Thoracic aorta (tissue), 2 donors: ENCODE data around the gene PUS1. TPM values are rescaled to one million over a fixed set of nuclear protein-coding genes. Genes with fewer than 3 reads are reported as not detected.

ENCODE experiments used
- ATAC-seq: fragments of 150-250 bp; one replicate; pipeline ENCODE4 v1.8.0; 2017; ENCODE audit warnings: low read depth; ENCODE audit not compliant: insufficient number of reproducible peaks, low FRiP score
- DNase-seq: peaks from one replicate; pipeline ENCODE4 v3.0.0-alpha.2; 2020; ENCODE audit warnings: low spot score
- H3K27ac ChIP-seq, 2 donors: fragments of 200-600 bp; sonication (generic); 1 replicate in 1 of 2; 2 replicates in 1 of 2; pipeline ENCODE4 v1.5.1; 2016; ENCODE audit warnings: mild to moderate bottlenecking in 2 of 2, moderate library complexity in 2 of 2
- H3K27me3 ChIP-seq: fragments of 200-600 bp; sonication (generic); replicated peaks from 2 replicates; pipeline ENCODE4 v1.6.0; 2016; ENCODE audit warnings: mild to moderate bottlenecking; ENCODE audit not compliant: insufficient read depth
- H3K36me3 ChIP-seq: fragments of 200-600 bp; sonication (generic); one replicate; pipeline ENCODE4 v1.5.1; 2016
- H3K4me1 ChIP-seq, 2 donors: fragments of 200-600 bp; sonication (generic); 1 replicate in 1 of 2; 2 replicates in 1 of 2; pipeline versions ENCODE4 v1.5.1 to v1.6.0; 2016; ENCODE audit warnings: low read depth in 2 of 2, mild to moderate bottlenecking in 1 of 2; ENCODE audit not compliant: control insufficient read depth in 1 of 2
- H3K4me3 ChIP-seq: fragments of 200-600 bp; sonication (generic); 2 replicates; pipeline ENCODE4 v1.5.1; 2016; ENCODE audit warnings: mild to moderate bottlenecking
- H3K9me3 ChIP-seq: fragments of 200-600 bp; sonication (generic); 2 replicates; pipeline ENCODE4 v1.5.1; 2016
- total RNA-seq, 2 donors: library from RNA; depleted of rRNA; stranded (reverse); fragments of >200 nt; gene quantifications; one replicate each; pipeline versions ENCODE4 v1.1.0 to v1.2.3, GENCODE V29; 2016
- TF ChIP-seq, protein P1 (sequence below): fragments of 200-600 bp; sonication (generic); IDR thresholded peaks from one replicate; pipeline ENCODE4 v1.5.1; 2019; ENCODE audit warnings: antibody characterized with exemption

The PUS1 gene
- total RNA-seq, 2 donors from 2014 or later, result 5.8 to 31.7 TPM

DNA sequence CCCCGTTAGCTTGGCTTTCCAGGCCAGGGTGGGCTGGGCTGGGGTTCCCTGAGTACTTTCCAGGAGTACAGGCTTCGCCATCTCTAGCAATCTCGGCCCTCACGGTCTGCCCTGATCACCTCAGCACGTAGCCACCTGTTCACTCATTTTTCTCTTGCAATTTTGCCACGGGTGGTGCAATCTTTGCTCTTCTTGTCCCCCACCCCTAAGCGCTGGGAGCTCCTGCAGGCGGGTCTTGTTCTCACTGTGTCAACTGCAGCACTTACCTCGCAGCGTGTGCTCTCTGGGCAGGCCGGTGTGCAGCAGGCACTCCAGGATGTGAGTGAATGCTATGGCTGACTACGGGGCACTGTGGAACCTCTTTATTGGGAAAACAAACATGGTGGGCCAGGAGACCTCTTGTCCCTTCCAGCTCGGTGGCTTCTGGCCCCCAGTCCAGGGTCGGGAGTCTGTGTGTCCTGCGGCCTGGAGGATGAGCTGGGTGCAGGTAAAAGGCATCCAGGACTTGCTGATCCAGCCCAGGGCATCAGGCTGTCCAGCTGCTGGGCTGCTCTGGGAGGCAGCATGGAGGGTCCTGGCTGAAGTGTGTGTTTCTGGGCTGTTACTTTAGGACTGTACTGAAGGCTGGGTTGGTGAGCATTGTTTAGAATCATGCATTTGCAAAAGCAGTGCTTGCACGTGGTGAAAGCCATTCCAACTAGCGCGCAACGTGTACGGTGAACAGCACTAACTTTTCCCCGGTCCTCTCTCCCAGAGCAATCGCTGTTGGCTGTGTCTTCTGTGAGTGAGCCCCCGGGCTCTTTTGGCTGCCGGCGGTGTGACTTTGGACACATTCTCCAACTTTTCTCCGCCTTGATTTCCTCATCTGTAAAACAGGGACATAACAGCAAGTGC, 36.1 kb upstream of the PUS1 start:
- Histone ChIP-seq H3K4me3 (no peak overlapping the region), H3K36me3 (no peaks in the 10 kb centered on the region), H3K9me3 (no peaks in the 10 kb centered on the region), H3K27ac (peak overlapping the region; percentile 68 to 72), H3K4me1 (peaks cover 4 to 11% of the 10 kb centered on the region in 2 donors), H3K27me3 (no peaks in the 10 kb centered on the region)
- ATAC-seq (no peak), DNase-seq (no peak)
- TF ChIP-seq, protein P1, sequence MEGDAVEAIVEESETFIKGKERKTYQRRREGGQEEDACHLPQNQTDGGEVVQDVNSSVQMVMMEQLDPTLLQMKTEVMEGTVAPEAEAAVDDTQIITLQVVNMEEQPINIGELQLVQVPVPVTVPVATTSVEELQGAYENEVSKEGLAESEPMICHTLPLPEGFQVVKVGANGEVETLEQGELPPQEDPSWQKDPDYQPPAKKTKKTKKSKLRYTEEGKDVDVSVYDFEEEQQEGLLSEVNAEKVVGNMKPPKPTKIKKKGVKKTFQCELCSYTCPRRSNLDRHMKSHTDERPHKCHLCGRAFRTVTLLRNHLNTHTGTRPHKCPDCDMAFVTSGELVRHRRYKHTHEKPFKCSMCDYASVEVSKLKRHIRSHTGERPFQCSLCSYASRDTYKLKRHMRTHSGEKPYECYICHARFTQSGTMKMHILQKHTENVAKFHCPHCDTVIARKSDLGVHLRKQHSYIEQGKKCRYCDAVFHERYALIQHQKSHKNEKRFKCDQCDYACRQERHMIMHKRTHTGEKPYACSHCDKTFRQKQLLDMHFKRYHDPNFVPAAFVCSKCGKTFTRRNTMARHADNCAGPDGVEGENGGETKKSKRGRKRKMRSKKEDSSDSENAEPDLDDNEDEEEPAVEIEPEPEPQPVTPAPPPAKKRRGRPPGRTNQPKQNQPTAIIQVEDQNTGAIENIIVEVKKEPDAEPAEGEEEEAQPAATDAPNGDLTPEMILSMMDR, result no peak

GRCh38 chr12:131893605-131894312, 35.3 kb upstream of the PUS1 start:
- Histone ChIP-seq H3K4me1 (peaks cover 4 to 11% of the 10 kb centered on the region in 2 donors), H3K36me3 (no peaks in the 10 kb centered on the region), H3K9me3 (no peaks in the 10 kb centered on the region), H3K27me3 (no peaks in the 10 kb centered on the region), H3K27ac (peak overlapping the region; percentile 68 to 72), H3K4me3 (peak overlapping the region; percentile 85)
- TF ChIP-seq, protein P1, result no peak
- peak; percentile 32 for ATAC-seq
- DNase-seq, result no peak

DNA sequence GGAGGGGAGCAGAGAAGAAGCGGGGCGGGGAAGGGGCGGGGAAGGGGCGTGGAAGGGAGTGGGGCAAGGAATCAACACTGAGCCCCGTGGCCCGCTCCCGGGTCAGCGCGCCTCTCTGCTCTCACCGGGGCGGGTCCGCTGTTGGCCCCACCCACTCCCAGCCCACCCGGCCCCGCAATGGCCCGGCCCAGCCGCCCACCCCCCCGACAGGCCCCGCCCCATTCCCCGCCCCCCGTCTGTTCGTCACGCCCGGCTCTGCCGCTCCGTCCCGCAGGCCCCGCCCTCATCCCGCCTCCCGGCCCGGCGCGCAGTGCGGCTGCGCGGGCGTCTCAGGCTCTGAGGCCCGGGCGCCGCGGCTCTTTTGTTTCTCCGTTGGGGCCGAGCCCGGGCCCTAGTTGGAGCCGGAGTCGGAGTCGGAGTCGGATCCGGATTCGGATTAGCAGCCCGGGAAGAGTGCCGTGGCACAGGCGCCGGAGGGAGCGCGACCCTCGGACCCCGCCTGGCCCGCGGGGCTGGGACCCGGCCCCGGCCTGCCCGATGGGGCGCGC, 34.7 kb upstream of the PUS1 start, which contains the start of gene ULK1:
TSS of gene ULK1 (plus strand) at position 310 of the 548 bp plus-strand sequence. CDS start 380 bp downstream, outside the sequence.
- Histone ChIP-seq H3K4me3 (peak within 1 kb of the TSS; percentile 85), H3K27me3 (no peaks in the 10 kb centered on the region), H3K4me1 (peaks cover 4 to 11% of the 10 kb centered on the region in 2 donors), H3K27ac (peak within 1 kb of the TSS; percentile 94), H3K9me3 (no peaks in the 10 kb centered on the region), H3K36me3 (peaks cover 3% of the 10 kb centered on the region)
- ATAC-seq, result peak; percentile 43
- TF ChIP-seq, protein P1, result no peak
- DNase-seq, result peak; percentile 76

DNA sequence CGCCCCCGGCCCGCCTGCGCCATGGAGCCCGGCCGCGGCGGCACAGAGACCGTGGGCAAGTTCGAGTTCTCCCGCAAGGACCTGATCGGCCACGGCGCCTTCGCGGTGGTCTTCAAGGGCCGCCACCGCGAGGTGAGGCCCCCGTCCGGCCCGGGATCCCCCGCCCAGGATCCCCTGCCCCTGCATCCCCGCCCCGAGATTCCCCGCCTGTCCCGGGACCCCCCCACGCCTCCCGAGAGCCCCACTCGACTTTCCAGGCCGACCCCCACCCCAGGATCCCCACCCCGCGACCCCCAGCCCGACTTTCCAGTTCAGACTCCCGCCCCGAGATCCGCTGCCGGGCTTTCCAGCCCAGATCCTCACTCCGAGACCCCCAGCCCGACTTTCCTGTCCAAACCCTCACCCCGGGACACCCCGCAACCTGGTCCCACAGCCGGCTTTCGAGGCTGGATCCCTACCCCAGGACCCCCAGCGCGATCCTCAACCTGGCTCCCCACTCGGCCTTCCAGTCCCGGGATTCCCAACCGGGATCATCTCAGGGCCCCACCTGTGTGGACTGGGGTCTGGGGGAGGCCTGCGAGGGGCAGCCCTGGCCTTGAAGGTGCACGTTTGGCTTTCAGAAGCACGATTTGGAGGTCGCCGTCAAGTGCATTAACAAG, 34.0 kb upstream of the PUS1 start:
- Histone ChIP-seq H3K27ac (peak overlapping the region; percentile 94), H3K4me3 (peak overlapping the region; percentile 85), H3K36me3 (peaks cover 7% of the 10 kb centered on the region), H3K9me3 (no peaks in the 10 kb centered on the region), H3K4me1 (peaks cover 4 to 11% of the 10 kb centered on the region in 2 donors), H3K27me3 (no peaks in the 10 kb centered on the region)
- no peak for DNase-seq
- ATAC-seq, result no peak
- TF ChIP-seq, protein P1, result no peak
